HG03460 (cell line): Measurements from ENCODE around the gene ANKRD55.
"Not testable (repeated sequence)": the region's sequence is repeated elsewhere in the genome, so short reads cannot be mapped to it uniquely, and the experiment has no call there.

ENCODE experiments used
- ATAC-seq: cut with Tn5 transposase; IDR thresholded peaks from one replicate; pipeline ENCODE4 v1.9.1; 2021; ENCODE audit not compliant: unreplicated experiment

Gene ANKRD55

GRCh38 chr5:56233230-56233629 lies at the start of gene ANKRD55:
Gene ANKRD55, minus strand, starts transcription at chr5:56233330. Its CDS starts 417 bp downstream, at chr5:56232913.
- no peak for ATAC-seq

GRCh38 chr5:56282216-56282615 lies 49.1 kb upstream of the ANKRD55 start:
- ATAC-seq = no peak

GRCh38 chr5:56281489-56282165 lies 48.5 kb upstream of the ANKRD55 start:
- no peak for ATAC-seq

- no peak for ATAC-seq
Measured at GRCh38 chr5:56279979-56280378, 46.8 kb upstream of the ANKRD55 start.

GRCh38 chr5:56279291-56279690 lies 46.2 kb upstream of the ANKRD55 start:
- no peak for ATAC-seq

GRCh38 chr5:56278335-56278753 lies 45.2 kb upstream of the ANKRD55 start:
- no peak for ATAC-seq

GRCh38 chr5:56277573-56277972 lies 44.4 kb upstream of the ANKRD55 start:
- ATAC-seq = no peak

GRCh38 chr5:56273376-56273955 lies 40.3 kb upstream of the ANKRD55 start:
- ATAC-seq = no peak

- ATAC-seq = no peak
Measured at GRCh38 chr5:56272765-56273164, 39.6 kb upstream of the ANKRD55 start.

GRCh38 chr5:56270568-56271392 lies 37.6 kb upstream of the ANKRD55 start:
- peak; percentile 90 for ATAC-seq

- no peak for ATAC-seq
Measured at GRCh38 chr5:56270058-56270457, 36.9 kb upstream of the ANKRD55 start.

- ATAC-seq = peak; percentile 58
Measured at GRCh38 chr5:56269216-56269927, 36.2 kb upstream of the ANKRD55 start.

- ATAC-seq = not testable (repeated sequence)
Measured at GRCh38 chr5:56268707-56269106, 35.6 kb upstream of the ANKRD55 start.

GRCh38 chr5:56267856-56268255 lies 34.7 kb upstream of the ANKRD55 start:
- no peak for ATAC-seq

- ATAC-seq = no peak
Measured at GRCh38 chr5:56264417-56265025, 31.4 kb upstream of the ANKRD55 start.

- no peak for ATAC-seq
Measured at GRCh38 chr5:56262279-56262678, 29.1 kb upstream of the ANKRD55 start.

- no peak for ATAC-seq
Measured at GRCh38 chr5:56259002-56259511, 25.9 kb upstream of the ANKRD55 start.

- not testable (repeated sequence) for ATAC-seq
Measured at GRCh38 chr5:56257763-56258529, 24.8 kb upstream of the ANKRD55 start.

- no peak for ATAC-seq
Measured at GRCh38 chr5:56257010-56257409, 23.9 kb upstream of the ANKRD55 start.

- ATAC-seq = no peak
Measured at GRCh38 chr5:56255502-56255901, 22.4 kb upstream of the ANKRD55 start.
